Activated CD4-positive, alpha-beta T cell treated with anti-CD3 and anti-CD28 coated beads, Interleukin-2, Interleukin-4, amounts not matched to agents 100 ng/mL and 50 ng/mL, durations not matched to agents 16 hours and 8 hours (primary cell): ENCODE measurements around the gene MIP.
A peak's percentile ranks its signal among the peaks of the same experiment; 100 is the strongest.
"Not testable (repeated sequence)": the region's sequence is repeated elsewhere in the genome, so short reads cannot be mapped to it uniquely, and the experiment has no call there.

ENCODE experiments used
- DNase-seq: peaks from one replicate; pipeline ENCODE4 v3.0.0-alpha.2; 2020; ENCODE audit warnings: low spot score

The MIP gene

GRCh38 chr12:56454557-56454956 lies at the start of gene MIP:
Gene MIP (minus strand): TSS chr12:56454657. CDS start chr12:56454613, 44 bp downstream.
- DNase-seq = no peak

DNA sequence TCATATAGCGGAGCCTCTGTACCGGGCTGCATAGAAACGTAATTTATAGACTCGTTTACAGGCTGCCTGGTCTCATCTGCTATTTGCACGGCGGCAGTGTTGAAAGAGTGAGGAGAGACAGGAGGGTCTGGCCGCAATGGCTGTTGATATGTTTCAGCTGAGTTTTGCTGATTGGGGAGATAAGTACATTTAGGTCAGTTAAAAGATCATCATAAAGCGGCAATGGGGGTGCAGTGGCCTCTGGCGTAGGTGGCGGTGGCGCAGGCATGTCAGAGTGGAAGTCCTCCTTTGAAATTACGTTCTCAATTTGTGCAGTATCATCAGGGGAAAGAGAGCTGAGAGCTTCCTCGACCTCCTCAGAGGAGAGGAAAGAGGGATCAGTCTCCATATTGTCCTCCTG lies 45.4 kb upstream of the MIP start:
- not testable (repeated sequence) for DNase-seq

- not testable (repeated sequence) for DNase-seq
Observed at GRCh38 chr12:56499452-56499851, 45.0 kb upstream of the MIP start.

DNA sequence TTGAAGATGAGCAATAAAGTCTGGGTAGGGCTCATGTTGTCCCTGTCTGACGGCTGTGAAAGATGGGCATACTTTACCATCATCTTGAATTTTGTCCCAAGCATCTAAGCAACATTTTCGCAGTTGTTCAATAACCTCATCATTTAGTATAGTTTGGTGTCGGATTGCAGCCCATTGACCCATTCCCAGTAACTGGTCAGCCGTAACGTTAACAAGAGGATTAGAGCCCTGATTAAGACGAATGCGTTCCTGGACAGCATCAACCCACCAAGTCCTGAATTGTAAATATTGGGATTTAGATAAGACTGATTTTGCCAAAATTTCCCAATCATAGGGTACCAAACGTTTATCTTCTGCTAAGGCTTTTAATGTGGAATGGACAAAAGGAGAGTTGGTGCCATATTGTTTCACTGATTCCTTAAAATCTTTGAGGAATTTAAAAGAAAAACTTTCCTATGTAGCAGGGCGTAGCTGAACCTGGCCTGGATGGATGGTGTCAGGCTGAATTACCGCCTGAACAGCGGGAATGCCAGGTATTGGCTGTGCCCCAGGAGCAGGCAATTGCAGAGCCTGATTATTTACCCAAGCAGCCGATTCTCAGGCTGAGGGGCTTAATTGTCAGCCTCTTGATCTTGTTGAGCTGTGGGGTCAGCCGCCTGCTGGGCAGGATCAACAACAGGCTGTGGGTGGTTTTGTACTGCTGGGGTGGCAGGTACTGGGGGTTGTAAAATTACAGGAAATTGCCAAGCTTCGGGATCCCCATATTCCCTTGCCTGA lies 43.9 kb upstream of the MIP start:
- not testable (repeated sequence) for DNase-seq

DNA sequence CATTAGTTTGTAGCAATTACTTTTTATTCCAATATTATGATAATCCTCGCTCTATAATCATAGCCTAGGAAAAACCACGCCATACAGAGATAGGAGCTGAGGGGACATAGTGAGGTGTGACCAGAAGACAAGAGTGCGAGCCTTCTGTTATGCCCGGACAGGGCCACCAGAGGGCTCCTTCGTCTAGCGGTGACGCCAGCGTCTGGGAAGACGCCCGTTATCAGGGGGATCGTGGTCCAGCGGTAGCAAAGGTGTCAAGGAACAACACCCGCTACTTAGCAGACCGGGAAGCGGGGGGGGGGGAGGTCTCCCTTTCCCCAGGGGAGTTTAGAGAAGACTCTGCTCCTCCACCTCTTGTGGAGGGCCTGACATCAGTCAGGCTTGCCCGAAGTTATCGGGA lies 42.2 kb upstream of the MIP start:
- DNase-seq = peak; percentile 24

GRCh38 chr12:56494481-56494880 lies 40.0 kb upstream of the MIP start:
- not testable (repeated sequence) for DNase-seq

DNA sequence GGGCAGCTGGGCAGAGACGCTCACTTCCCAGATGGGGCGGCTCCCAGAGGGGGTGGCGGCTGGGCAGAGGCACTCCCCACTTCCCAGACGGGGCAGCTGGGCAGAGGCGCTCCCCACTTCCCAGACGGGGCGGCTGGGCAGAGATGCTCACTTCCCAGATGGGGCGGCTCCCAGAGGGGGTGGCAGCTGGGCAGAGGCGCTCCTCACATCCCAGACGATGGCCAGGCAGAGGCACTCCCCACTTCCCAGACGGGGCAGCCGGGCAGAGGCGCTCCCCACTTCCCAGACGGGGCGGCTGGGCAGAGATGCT lies 39.6 kb upstream of the MIP start:
- not testable (repeated sequence) for DNase-seq

GRCh38 chr12:56493409-56494105 lies 39.1 kb upstream of the MIP start:
- DNase-seq = not testable (repeated sequence)

DNA sequence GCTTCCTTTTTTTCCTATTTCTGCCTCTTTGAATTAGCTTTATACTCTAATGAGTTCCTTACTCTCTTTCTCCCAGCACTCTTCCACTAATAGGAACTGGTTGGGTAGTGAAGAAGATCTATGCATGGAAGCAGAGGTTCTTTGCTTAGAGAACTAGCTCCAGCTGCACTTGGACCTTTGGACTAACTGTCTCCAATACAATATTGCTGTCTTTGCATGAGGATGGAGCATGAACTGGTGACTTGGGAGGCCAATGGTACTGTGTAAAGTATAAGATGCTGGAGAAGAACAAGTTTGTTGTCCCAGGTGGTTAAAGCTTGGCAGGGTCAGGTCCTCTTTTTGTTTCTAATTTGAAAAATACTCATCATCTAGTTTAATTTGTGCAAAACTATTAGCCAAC lies 35.9 kb upstream of the MIP start:
- DNase-seq = no peak

DNA sequence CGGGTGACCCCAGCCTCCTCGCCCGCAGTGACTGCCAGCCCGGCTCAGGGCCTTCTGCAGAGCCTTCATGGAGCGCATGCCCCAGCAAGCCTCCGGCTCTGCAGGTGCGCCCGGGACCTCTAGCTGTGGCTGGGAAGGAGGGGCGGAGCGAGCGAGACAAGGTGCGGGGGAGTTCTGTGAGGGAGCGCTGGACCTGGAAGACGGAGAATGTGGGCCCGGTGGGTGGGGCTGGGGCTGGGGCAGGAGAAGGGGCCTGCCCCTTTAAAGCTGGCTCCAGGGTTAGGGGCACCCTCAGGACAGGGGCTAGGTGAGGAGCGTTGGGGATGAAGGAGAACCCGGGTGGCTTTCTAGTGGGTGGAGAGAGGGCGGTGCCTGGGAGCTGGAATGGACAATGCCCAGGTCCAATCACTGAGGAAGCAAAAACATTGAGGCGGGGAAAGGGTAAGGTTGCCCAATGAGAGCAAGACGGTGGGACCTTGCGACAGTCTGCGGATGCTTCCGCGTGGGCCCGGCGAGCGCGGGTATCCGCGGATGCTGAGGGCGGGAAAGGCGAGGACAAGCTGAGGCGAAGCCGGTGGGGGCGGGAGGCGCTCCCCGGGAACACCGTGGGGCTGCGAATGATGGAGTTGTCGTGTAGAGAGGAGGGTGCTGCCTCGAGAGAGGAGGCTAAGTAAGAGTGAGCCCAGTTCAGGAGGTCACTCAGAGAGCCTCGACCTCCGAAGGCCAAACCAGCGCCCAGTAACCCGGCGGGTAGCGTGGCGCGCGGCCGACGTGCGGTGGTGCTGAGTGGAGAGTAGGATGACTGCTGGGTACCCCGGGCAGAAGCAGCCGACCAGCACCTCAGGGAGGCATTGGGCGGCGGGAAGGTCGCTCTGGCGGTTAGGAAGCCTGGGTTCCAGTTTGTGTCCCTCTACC lies 33.8 kb upstream of the MIP start, which contains the start of gene GLS2:
Gene GLS2 (minus strand): TSS at position 121 of the 915 bp plus-strand sequence. CDS start 43 bp downstream, at position 78.
- DNase-seq = peak; percentile 45

GRCh38 chr12:56487448-56488040 lies 33.1 kb upstream of the MIP start:
- DNase-seq = no peak

GRCh38 chr12:56486694-56487093 lies 32.2 kb upstream of the MIP start:
- no peak for DNase-seq

- DNase-seq = no peak
Observed at GRCh38 chr12:56484566-56484965, 30.1 kb upstream of the MIP start.

DNA sequence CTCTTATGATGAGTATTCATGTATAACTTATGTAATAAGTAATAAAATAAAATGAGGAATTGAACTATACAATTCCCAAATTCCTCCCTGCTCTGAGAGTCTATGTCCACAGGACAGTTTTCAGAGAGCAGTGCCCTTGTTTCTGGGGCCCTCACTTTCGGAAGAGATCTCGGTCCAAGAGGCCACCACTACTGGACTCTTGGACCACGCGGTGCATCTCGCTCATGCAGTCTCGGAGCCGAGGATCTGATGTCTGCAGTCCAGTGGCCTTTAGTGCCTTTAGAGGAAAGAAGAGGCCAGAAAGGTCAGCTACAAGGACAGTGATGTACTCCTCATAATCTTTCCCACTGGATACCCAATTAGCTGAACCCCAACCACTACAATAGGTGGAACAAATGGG lies 25.2 kb upstream of the MIP start:
- no peak for DNase-seq

- no peak for DNase-seq
Observed at GRCh38 chr12:56477521-56478225, 23.2 kb upstream of the MIP start.

- DNase-seq = no peak
Observed at GRCh38 chr12:56476972-56477432, 22.5 kb upstream of the MIP start.

GRCh38 chr12:56476143-56476542 lies 21.7 kb upstream of the MIP start:
- DNase-seq = no peak

DNA sequence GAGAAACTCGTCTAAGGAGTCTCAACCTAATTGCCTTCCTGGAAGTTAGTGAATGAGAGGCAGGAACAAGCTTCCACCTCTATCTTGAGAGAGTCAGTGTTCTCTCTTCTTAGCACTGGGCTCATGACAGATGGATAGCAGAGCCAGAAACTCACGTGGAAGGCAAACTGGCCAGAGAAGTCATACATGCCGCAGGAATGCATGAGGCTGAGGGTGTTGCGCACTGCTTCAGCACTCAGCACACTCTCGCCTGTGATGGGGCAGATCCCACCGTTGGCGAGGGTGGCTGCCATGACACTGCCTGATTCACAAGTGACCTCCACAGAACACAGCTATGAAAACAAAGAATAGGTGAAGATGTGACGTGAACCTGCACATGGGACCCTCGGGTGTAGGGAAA lies 19.9 kb upstream of the MIP start:
- no peak for DNase-seq

GRCh38 chr12:56469007-56469930 lies 14.8 kb upstream of the MIP start:
- no peak for DNase-seq
